HUDEP-2 (cell line): ENCODE data around the gene REM2.

Source experiments
- DNase-seq, 76 experiments: peaks; one replicate each; lab custom pipeline; 2025; ENCODE audit not compliant: unreplicated experiment in 76 of 76; lab: John Stamatoyannopoulos, UW

Gene REM2

GRCh38 chr14:22926316-22926715 lies 43.3 kb downstream of the REM2 start:
- DNase-seq: no peak

GRCh38 chr14:22928237-22929103 lies 45.4 kb downstream of the REM2 start:
- DNase-seq: peak in 17 of 76 experiments; percentile 1 to 53 (median 14)

GRCh38 chr14:22929104-22929960 lies 46.3 kb downstream of the REM2 start, which contains the start of gene PRMT5:
TSS of gene PRMT5 (minus strand) at chr14:22929376. CDS start at chr14:22929361, 15 bp downstream.
- DNase-seq: peak; percentile 77 to 99 (median 98)

- peak in 6 of 76 experiments; percentile 30 to 55 (median 40) for DNase-seq
These were observed 46.9 kb downstream of the REM2 start for GRCh38 chr14:22929961-22930364.

- DNase-seq: no peak
These were observed 49.1 kb downstream of the REM2 start for GRCh38 chr14:22932146-22932545.

- no peak for DNase-seq
These were observed 52.1 kb downstream of the REM2 start for GRCh38 chr14:22935156-22935555.
